Spleen (tissue), 11 donors: ENCODE measurements around the gene IFNL2. TPM values are rescaled to one million over a fixed set of nuclear protein-coding genes. Genes with fewer than 3 reads are reported as not detected.
A peak's percentile ranks its signal among the peaks of the same experiment; 100 is the strongest.
"Not testable (repeated sequence)": the region's sequence is repeated elsewhere in the genome, so short reads cannot be mapped to it uniquely, and the experiment has no call there.

Experiments
- DNase-seq: peaks from one replicate; pipeline ENCODE4 v3.0.0-alpha.2; 2020
- H3K27ac ChIP-seq, 8 donors: fragments of 200-600 bp; sonication (generic) in 7 of 8; 1 replicate in 4 of 8; 2 replicates in 4 of 8; pipeline versions ENCODE4 v1.5.0 to v1.8.0; 2016 to 2021; ENCODE audit warnings: inconsistent platforms in 4 of 8, mild to moderate bottlenecking in 4 of 8, moderate library complexity in 1 of 8
- H3K27me3 ChIP-seq, 7 donors: fragments of 200-600 bp; sonication (generic) in 6 of 7; replicated peaks in 1 of 7; 1 replicate in 4 of 7; 2 replicates in 3 of 7; pipeline versions ENCODE4 v1.5.0 to v1.8.0; 2016 to 2021; ENCODE audit warnings: inconsistent platforms in 3 of 7, mild to moderate bottlenecking in 1 of 7
- H3K36me3 ChIP-seq, 6 donors: fragments of 200-600 bp; sonication (generic) in 5 of 6; 1 replicate in 4 of 6; 2 replicates in 2 of 6; pipeline versions ENCODE4 v1.5.0 to v1.8.0; 2016 to 2021; ENCODE audit warnings: inconsistent platforms in 2 of 6
- H3K4me1 ChIP-seq, 6 donors: fragments of 200-600 bp; sonication (generic) in 5 of 6; 1 replicate in 3 of 6; 2 replicates in 3 of 6; pipeline versions ENCODE4 v1.5.0 to v1.8.0; 2016 to 2021; ENCODE audit warnings: inconsistent platforms in 3 of 6
- H3K4me3 ChIP-seq, 8 donors: fragments of 200-600 bp; sonication (generic) in 7 of 8; 1 replicate in 4 of 8; 2 replicates in 4 of 8; pipeline versions ENCODE4 v1.5.0 to v1.8.0; 2016 to 2021; ENCODE audit warnings: inconsistent platforms in 4 of 8, mild to moderate bottlenecking in 4 of 8, moderate library complexity in 2 of 8
- H3K9me3 ChIP-seq, 8 donors: fragments of 200-600 bp; sonication (generic) in 7 of 8; 1 replicate in 4 of 8; 2 replicates in 4 of 8; pipeline versions ENCODE4 v1.5.0 to v1.8.0; 2016 to 2021; ENCODE audit warnings: inconsistent platforms in 4 of 8
- POLR2A ChIP-seq, 3 donors: fragments of 450-650 bp; IDR thresholded peaks; one replicate each; pipeline ENCODE4 v1.5.1; 2017; ENCODE audit warnings: antibody characterized with exemption in 3 of 3, mild to moderate bottlenecking in 1 of 3
- POLR2AphosphoS5 ChIP-seq, 3 donors: sonication (generic); formaldehyde crosslinking; IDR thresholded peaks; one replicate each; pipeline ENCODE4 v1.5.1; 2017; ENCODE audit warnings: antibody characterized with exemption in 3 of 3
- WGBS, 5 donors: extraction: QIAGEN DNeasy Blood & Tissue Kit in 3 of 5; methylation state at CpG; one replicate each; pipeline versions ENCODE4 v1.1.5 to v1.1.7; 2013 to 2018; 5-methylcytosine and 5-hydroxymethylcytosine counted together
- intact Hi-C: fragments of 100-400 bp; cut with DNase I; formaldehyde crosslinking; loops from one replicate; pipeline ENCODE4 v1.15.0; 2023; ENCODE audit warnings: low total_unique reads
- polyA plus RNA-seq, 3 donors: library from polyadenylated mRNA; stranded (reverse); fragments of 200-250 nt; gene quantifications; one replicate each; pipeline ENCODE4 v1.2.1, GENCODE V29; 2013
- total RNA-seq, 7 donors: library from RNA; depleted of rRNA in 3 of 7; stranded (reverse); fragments of >200 nt in 3 of 7; fragmentation: NEBNext Ultra II Directional in 4 of 7; extraction: Animal tissue kit (Norgen Biotek cat#: 25700) in 4 of 7; gene quantifications; one replicate each; pipeline versions ENCODE4 v1.1.0 to v1.2.1, GENCODE V29; 2016 to 2021
- TF ChIP-seq, protein P1 (sequence below), 11 experiments: fragments of 200-600 bp in 7 of 11; fragments of 450-650 bp in 4 of 11; sonication (generic) in 4 of 11; IDR thresholded peaks in 8 of 11; conservative IDR thresholded peaks in 3 of 11; 1 replicate in 7 of 11; 2 replicates in 4 of 11; pipeline versions ENCODE4 v1.4.0 to v1.8.0; 2016 to 2021; ENCODE audit warnings: antibody characterized with exemption in 11 of 11, inconsistent platforms in 4 of 11, mild to moderate bottlenecking in 1 of 11
- donor health status: healthy with polysubstance abuse.
- donor health status: DM: no; HTN: no; CAD: no; lungs with moderate emphysema.
- donor health status: DM: no; HTN: no; CAD: no.
- donor health status: Bipolar disorder and iron deficiency.
- donor health status: healthy.
- donor health status: DM: no; HTN: no; CAD: no.
- donor health status: DM: yes; HTN: yes; CAD: no.

Gene IFNL2
- total and polyA plus RNA-seq, 10 donors, result not detected

DNA sequence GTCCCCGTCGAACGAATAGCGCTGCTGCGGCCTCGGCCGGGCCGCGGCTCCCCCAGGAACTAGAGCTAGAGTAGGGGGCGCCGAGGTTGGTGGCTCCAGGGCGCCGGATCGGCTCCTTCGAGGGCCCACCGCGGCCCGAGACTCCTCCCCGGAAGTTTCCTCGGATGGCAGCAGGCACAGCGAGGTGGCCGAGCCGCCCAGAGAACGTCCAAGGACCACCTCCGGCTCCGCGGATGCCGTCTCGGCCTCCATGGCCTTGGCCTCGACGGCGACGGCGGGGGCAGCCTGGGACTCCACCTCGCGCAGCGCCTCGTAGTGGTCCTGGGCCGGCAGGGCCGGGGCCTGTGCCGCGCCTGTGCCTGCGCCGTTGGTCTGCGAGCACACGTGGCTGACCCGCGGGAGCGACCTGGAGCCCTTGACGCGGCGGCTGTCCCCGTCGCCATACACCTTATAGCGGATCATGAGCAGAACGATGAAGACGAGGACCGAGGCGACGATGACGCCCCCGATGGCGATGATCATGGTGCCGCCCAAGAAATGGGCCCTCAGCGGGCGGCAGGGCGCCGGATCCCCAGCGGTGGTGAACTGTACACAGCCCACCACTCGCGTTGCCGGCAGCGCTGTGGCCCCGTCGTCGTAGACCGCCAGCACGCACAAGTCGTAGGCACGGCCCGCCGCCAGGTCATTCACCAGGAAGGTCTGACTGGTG is 39.8 kb downstream of the IFNL2 start:
- WGBS, 5 donors, result 64 to 87% (median 71%) methylated on average over 26 to 82 of the region's 82 CpGs

DNA sequence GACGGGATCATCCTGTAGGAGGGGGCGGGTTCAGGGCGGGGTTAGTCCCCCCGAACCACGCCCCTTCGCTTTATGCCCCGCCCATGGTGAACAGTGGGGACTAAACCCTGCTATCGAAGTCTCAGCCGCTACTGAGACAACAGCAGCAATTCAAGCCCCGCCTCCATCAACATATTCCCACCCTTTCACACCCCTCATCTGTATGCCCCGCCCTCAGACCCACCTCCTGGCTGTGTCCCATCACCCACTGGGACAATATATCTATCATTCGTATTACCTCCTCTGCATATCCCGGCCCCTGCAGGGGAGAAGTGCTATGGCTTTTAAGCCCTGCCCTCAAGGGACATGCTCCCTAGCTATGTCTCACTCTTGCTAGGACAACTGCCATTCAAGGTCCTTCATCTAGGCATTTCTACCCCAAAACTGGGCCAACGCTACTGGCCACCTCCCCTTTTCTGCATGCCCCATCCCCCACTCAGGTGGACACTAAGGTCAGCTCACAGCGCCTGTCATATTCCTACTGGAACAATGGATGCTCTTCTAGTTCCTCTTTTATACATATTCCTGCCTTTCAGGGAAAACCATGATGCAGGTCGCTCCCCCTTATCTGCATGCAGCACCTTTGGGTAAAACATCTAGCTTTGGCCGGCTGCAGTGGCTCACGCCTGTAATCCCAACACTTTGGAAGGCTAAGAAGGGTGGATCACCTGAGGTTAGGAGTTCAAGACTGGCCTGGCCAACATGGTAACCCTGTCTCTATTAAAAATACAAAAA is 40.5 kb downstream of the IFNL2 start:
- peaks cover 0 to 46% (median 10%) of the 10 kb centered on the region in 6 donors for H3K36me3 ChIP-seq
- no peak overlapping the region for H3K4me3 ChIP-seq
- peaks cover 0 to 39% (median 19%) of the 10 kb centered on the region in 7 donors for H3K27me3 ChIP-seq
- peaks cover 0 to 18% (median 7%) of the 10 kb centered on the region in 6 donors for H3K4me1 ChIP-seq
- DNase-seq, result peak; percentile 16
- no peaks in the 10 kb centered on the region for H3K9me3 ChIP-seq
- 69 to 92% (median 71%) methylated on average over 17 to 18 of the region's 18 CpGs for WGBS, 5 donors
- intact Hi-C loops, result no loop called here
- no peak overlapping the region for H3K27ac ChIP-seq
- TF ChIP-seq POLR2AphosphoS5 (IDR thresholded peaks at IDR 0.05), result no peak
- TF ChIP-seq, protein P1, sequence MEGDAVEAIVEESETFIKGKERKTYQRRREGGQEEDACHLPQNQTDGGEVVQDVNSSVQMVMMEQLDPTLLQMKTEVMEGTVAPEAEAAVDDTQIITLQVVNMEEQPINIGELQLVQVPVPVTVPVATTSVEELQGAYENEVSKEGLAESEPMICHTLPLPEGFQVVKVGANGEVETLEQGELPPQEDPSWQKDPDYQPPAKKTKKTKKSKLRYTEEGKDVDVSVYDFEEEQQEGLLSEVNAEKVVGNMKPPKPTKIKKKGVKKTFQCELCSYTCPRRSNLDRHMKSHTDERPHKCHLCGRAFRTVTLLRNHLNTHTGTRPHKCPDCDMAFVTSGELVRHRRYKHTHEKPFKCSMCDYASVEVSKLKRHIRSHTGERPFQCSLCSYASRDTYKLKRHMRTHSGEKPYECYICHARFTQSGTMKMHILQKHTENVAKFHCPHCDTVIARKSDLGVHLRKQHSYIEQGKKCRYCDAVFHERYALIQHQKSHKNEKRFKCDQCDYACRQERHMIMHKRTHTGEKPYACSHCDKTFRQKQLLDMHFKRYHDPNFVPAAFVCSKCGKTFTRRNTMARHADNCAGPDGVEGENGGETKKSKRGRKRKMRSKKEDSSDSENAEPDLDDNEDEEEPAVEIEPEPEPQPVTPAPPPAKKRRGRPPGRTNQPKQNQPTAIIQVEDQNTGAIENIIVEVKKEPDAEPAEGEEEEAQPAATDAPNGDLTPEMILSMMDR (IDR thresholded peaks at IDR 0.05 in 8 of 11, conservative IDR thresholded peaks at IDR 0.05 in 3 of 11), result no peak
- no peak for TF ChIP-seq POLR2A (IDR thresholded peaks at IDR 0.05)

More for the DNA sequence above, 39.8 kb downstream of the IFNL2 start:
- Histone ChIP-seq H3K27ac (no peak overlapping the region), H3K9me3 (no peaks in the 10 kb centered on the region), H3K27me3 (peaks cover 0 to 39% (median 19%) of the 10 kb centered on the region in 7 donors), H3K4me3 (peak overlapping the region in 4 of 8 donors; percentile 5 to 49 (median 20)), H3K36me3 (peaks cover 0 to 39% (median 6%) of the 10 kb centered on the region in 6 donors), H3K4me1 (peaks cover 0 to 18% (median 7%) of the 10 kb centered on the region in 6 donors)
- intact Hi-C loops, result no loop called here
- DNase-seq, result peak; percentile 67
- peak in 1 of 3 donors; percentile 19 for TF ChIP-seq POLR2AphosphoS5 (IDR thresholded peaks at IDR 0.05)
- TF ChIP-seq, protein P1 (IDR thresholded peaks at IDR 0.05 in 8 of 11, conservative IDR thresholded peaks at IDR 0.05 in 3 of 11), result no peak
- TF ChIP-seq POLR2A (IDR thresholded peaks at IDR 0.05), result no peak

DNA sequence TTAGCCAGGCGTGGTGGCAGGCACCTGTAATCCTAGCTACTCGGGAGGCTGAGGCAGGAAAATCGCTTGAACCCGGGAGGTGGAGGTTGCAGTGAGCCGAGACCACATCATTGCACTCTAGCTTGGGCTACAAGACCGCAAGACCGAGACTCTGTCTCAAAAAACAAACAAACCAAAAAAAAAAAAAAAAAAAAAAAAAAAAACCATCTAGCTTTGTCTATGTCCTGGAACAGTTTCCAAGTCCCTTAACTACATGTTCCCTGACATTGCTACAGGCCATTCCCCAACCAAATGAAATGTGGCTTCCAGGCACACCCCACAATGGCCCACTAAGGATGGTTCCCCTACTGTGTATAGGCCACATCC is 41.1 kb downstream of the IFNL2 start:
- Histone ChIP-seq H3K27me3 (peaks cover 0 to 35% (median 19%) of the 10 kb centered on the region in 7 donors), H3K36me3 (peaks cover 0 to 52% (median 15%) of the 10 kb centered on the region in 6 donors), H3K4me1 (peaks cover 0 to 18% (median 7%) of the 10 kb centered on the region in 6 donors)
- 83 to 99% (median 96%) methylated on average over 7 of the region's 7 CpGs for WGBS, 5 donors
- H3K27ac ChIP-seq, H3K4me3 ChIP-seq, H3K9me3 ChIP-seq, intact Hi-C loops: not testable (repeated sequence)
- peak; percentile 8 for DNase-seq

DNA sequence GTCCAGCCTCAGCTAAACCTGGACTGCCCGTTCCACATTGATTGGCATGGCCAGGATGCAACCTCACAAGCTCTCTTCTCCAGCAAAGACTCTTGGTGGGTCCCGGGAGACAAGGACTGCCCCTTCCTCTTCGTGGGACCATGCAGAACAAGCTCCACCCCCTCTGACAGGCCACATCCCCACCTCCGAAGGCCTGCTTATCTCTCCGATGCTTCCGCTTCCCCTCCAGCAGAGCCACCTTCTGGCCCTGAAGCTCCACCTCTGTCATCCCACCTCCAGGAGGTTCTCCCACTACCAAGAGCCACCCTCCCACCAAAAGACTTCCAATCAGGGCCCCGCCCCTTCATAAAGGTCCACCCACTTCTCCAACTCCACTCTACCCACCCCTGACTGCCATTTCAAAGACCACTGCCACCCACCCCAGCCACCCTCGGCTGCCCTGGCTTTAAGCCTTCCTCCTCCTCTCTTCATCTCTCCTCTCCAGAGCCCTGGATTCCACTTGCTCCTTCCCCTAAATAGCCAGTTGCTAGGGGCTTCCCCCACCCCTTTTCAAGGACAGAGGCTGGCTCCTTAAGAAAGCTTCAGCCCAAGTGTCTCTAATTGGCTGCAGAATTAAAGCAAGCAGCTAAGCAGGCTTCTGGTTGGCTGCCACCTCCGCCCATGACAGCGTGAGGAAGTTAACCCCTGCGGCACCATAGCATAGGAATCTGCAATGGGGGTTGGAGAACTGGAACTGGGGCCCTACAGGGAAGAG is 42.5 kb downstream of the IFNL2 start:
- H3K27me3 ChIP-seq, result peaks cover 0 to 20% (median 11%) of the 10 kb centered on the region in 7 donors
- TF ChIP-seq POLR2A (IDR thresholded peaks at IDR 0.05), result no peak
- no peak for TF ChIP-seq POLR2AphosphoS5 (IDR thresholded peaks at IDR 0.05)
- TF ChIP-seq, protein P1 (IDR thresholded peaks at IDR 0.05 in 8 of 11, conservative IDR thresholded peaks at IDR 0.05 in 3 of 11), result no peak
- 64 to 75% (median 69%) methylated on average over 11 of the region's 11 CpGs for WGBS, 5 donors
- peaks cover 0 to 66% (median 24%) of the 10 kb centered on the region in 6 donors for H3K36me3 ChIP-seq
- H3K9me3 ChIP-seq, result no peaks in the 10 kb centered on the region
- no peak overlapping the region for H3K4me3 ChIP-seq
- peaks cover 0 to 18% (median 7%) of the 10 kb centered on the region in 6 donors for H3K4me1 ChIP-seq
- DNase-seq, result peak; percentile 32
- no peak overlapping the region for H3K27ac ChIP-seq
- intact Hi-C loops, result no loop called here
